OCI-LY3 (cell line): ENCODE measurements around the gene DNMT1.

Experiments used
- H2AFZ ChIP-seq: fragments of 200-600, 300-600 bp; shearing (Covaris generic); 2 replicates; pipeline ENCODE4 v1.6.0; 2014; ENCODE audit warnings: antibody characterized with exemption, low read depth, low read length
- H3K27ac ChIP-seq: fragments of 200-600, 300-600 bp; sonication (generic); 2 replicates; pipeline ENCODE4 v1.5.1; 2014; ENCODE audit warnings: mild to moderate bottlenecking, low read length, moderate library complexity, mixed read lengths
- H3K27me3 ChIP-seq: fragments of 200-600, 300-600 bp; sonication (generic); 2 replicates; pipeline ENCODE4 v1.6.1; 2014; ENCODE audit warnings: low read depth, low read length, mixed read lengths
- H3K36me3 ChIP-seq: fragments of 200-600, 300-600 bp; sonication (generic); replicated peaks from 2 replicates; pipeline ENCODE3; 2014; ENCODE audit warnings: low read depth, low read length, mixed read lengths
- H3K4me1 ChIP-seq: fragments of 300-600, 200-600 bp; sonication (generic); 2 replicates; pipeline ENCODE4 v1.6.1; 2014; ENCODE audit warnings: low read length, mixed read lengths
- H3K4me2 ChIP-seq: fragments of 200-600, 300-600 bp; sonication (generic); 2 replicates; pipeline ENCODE4 v1.6.1; 2014; ENCODE audit warnings: low read length, mixed read lengths
- H3K4me3 ChIP-seq: fragments of 300-600, 200-600 bp; sonication (generic); 2 replicates; pipeline ENCODE4 v1.5.1; 2014; ENCODE audit warnings: antibody characterized with exemption, mild to moderate bottlenecking, low read length, moderate library complexity
- H3K79me2 ChIP-seq: fragments of 300-600, 200-600 bp; shearing (Covaris generic); 2 replicates; pipeline ENCODE4 v1.6.1; 2014; ENCODE audit warnings: mild to moderate bottlenecking, low read length, mixed read lengths
- H3K9ac ChIP-seq: fragments of 300-600, 200-600 bp; shearing (Covaris generic); 2 replicates; pipeline ENCODE4 v1.6.0; 2014; ENCODE audit warnings: mild to moderate bottlenecking, low read length, moderate library complexity
- H3K9me3 ChIP-seq: fragments of 200-600, 300-600 bp; shearing (Covaris generic); 2 replicates; pipeline ENCODE4 v1.6.1; 2014; ENCODE audit warnings: low read length, mixed read lengths; ENCODE audit not compliant: insufficient read depth
- H4K20me1 ChIP-seq: fragments of 200-600, 300-600 bp; sonication (generic); 2 replicates; pipeline ENCODE4 v1.6.1; 2016; ENCODE audit warnings: low read length, mixed read lengths; ENCODE audit not compliant: insufficient read depth
- CTCF ChIP-seq: fragments of 200-600, 300-600 bp; sonication (generic); IDR thresholded peaks from 2 replicates; pipeline ENCODE4 v1.5.1; 2014; ENCODE audit warnings: antibody characterized with exemption, low read length, low read depth
- EZH2phosphoT487 ChIP-seq: fragments of 200-600 bp; shearing (Covaris generic); IDR thresholded peaks from 2 replicates; pipeline ENCODE4 v1.6.1; 2018; ENCODE audit warnings: antibody characterized with exemption, mixed run types, low read depth

The DNMT1 gene

GRCh38 chr19:10207026-10207425 lies 12.3 kb upstream of the DNMT1 start:
- no peaks in the 10 kb centered on the region for H3K27me3 ChIP-seq
- no peaks in the 10 kb centered on the region for H3K79me2 ChIP-seq
- TF ChIP-seq EZH2phosphoT487 = no peak
- no peak for TF ChIP-seq CTCF
- no peak overlapping the region for H3K4me2 ChIP-seq
- no peaks in the 10 kb centered on the region for H3K36me3 ChIP-seq
- no peaks in the 10 kb centered on the region for H3K9me3 ChIP-seq
- no peak overlapping the region for H3K4me3 ChIP-seq
- no peaks in the 10 kb centered on the region for H4K20me1 ChIP-seq
- H3K27ac ChIP-seq = no peak overlapping the region
- H2AFZ ChIP-seq = no peak overlapping the region
- no peak overlapping the region for H3K9ac ChIP-seq
- H3K4me1 ChIP-seq = no peaks in the 10 kb centered on the region

GRCh38 chr19:10206226-10206885 lies 11.6 kb upstream of the DNMT1 start:
- no peak for TF ChIP-seq CTCF
- no peak for TF ChIP-seq EZH2phosphoT487

GRCh38 chr19:10205636-10206035 lies 10.9 kb upstream of the DNMT1 start:
- no peaks in the 10 kb centered on the region for H4K20me1 ChIP-seq
- H3K36me3 ChIP-seq = no peaks in the 10 kb centered on the region
- H3K4me2 ChIP-seq = no peak overlapping the region
- H2AFZ ChIP-seq = no peak overlapping the region
- H3K4me3 ChIP-seq = no peak overlapping the region
- no peaks in the 10 kb centered on the region for H3K9me3 ChIP-seq
- no peak overlapping the region for H3K9ac ChIP-seq
- no peaks in the 10 kb centered on the region for H3K79me2 ChIP-seq
- TF ChIP-seq EZH2phosphoT487 = no peak
- no peak for TF ChIP-seq CTCF
- H3K27me3 ChIP-seq = no peaks in the 10 kb centered on the region
- H3K4me1 ChIP-seq = no peaks in the 10 kb centered on the region
- H3K27ac ChIP-seq = no peak overlapping the region

More at GRCh38 chr19:10206226-10206885, 11.6 kb upstream of the DNMT1 start:
- no peak overlapping the region for H3K27ac ChIP-seq
- no peaks in the 10 kb centered on the region for H3K4me1 ChIP-seq
- no peak overlapping the region for H3K9ac ChIP-seq
- H3K4me3 ChIP-seq = no peak overlapping the region
- no peak overlapping the region for H2AFZ ChIP-seq
- no peaks in the 10 kb centered on the region for H3K9me3 ChIP-seq
- H3K79me2 ChIP-seq = no peaks in the 10 kb centered on the region
- no peaks in the 10 kb centered on the region for H4K20me1 ChIP-seq
- H3K36me3 ChIP-seq = no peaks in the 10 kb centered on the region
- H3K4me2 ChIP-seq = no peak overlapping the region
- no peaks in the 10 kb centered on the region for H3K27me3 ChIP-seq

GRCh38 chr19:10203686-10204085 lies 8.9 kb upstream of the DNMT1 start:
- Histone ChIP-seq H3K36me3 (no peaks in the 10 kb centered on the region), H3K79me2 (no peaks in the 10 kb centered on the region), H3K9ac (no peak overlapping the region), H2AFZ (no peak overlapping the region), H4K20me1 (no peaks in the 10 kb centered on the region), H3K4me1 (peaks cover 3% of the 10 kb centered on the region; the same call in 1 of the 2 replicates), H3K27me3 (no peaks in the 10 kb centered on the region), H3K4me3 (no peak overlapping the region), H3K27ac (no peak overlapping the region), H3K9me3 (no peaks in the 10 kb centered on the region), H3K4me2 (no peak overlapping the region)
- no peak for TF ChIP-seq CTCF
- no peak for TF ChIP-seq EZH2phosphoT487
